ENCODE results near the gene OR1S2. TPM values are rescaled to one million over a fixed set of nuclear protein-coding genes. Genes with fewer than 3 reads are reported as not detected.

Gene OR1S2, protein sequence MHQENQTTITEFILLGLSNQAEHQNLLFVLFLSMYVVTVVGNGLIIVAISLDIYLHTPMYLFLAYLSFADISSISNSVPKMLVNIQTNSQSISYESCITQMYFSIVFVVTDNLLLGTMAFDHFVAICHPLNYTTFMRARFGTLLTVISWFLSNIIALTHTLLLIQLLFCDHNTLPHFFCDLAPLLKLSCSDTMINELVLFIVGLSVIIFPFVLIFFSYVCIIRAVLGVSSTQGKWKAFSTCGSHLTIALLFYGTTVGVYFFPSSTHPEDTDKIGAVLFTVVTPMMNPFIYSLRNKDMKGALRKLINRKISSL
- not detected in 2 replicates for total RNA-seq

DNA sequence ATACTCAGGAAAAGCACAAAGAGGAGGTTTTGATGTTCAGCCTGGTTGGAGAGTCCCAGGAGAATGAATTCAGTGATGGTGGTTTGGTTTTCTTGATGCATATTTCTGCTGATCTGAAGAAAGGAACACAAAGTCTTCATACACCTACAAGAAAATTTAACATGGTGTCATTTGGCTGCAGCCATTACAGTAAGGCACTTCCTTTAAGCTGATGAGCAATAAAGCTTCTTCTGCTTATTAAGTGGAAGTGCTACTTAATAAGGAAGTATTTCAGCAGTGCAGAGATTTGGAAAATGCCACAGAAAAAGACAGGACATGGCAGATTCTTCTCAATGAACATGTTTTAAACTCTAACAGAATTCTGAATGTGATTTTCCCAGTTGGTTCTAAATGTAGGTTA lies at the start of gene OR1S2:
OR1S2 (minus strand) TSS at position 101 of the 400 bp plus-strand sequence; CDS start at position 101, 0 bp downstream.

DNA sequence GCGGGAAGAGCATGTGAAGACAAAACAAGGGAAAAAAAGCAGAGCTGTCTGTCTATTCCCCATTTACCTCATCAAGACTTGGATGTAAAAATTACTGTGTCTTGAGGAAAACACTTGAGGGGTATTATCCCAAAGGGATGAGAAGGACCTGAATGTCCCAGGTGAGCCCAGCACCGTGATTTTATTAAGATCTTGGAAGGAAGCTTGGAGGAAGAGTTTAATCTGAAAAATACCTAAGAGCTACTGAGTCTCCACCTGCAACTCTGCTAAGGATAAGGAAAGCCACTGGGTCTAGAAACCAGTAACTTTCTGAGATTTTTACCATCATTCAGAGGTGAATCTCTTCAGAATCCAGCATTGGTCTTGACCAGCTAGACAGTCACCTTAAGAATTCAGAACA lies 8.5 kb upstream of the OR1S2 start, which contains the start of gene OR1S1:
OR1S1 (plus strand) TSS at position 301 of the 400 bp plus-strand sequence.

DNA sequence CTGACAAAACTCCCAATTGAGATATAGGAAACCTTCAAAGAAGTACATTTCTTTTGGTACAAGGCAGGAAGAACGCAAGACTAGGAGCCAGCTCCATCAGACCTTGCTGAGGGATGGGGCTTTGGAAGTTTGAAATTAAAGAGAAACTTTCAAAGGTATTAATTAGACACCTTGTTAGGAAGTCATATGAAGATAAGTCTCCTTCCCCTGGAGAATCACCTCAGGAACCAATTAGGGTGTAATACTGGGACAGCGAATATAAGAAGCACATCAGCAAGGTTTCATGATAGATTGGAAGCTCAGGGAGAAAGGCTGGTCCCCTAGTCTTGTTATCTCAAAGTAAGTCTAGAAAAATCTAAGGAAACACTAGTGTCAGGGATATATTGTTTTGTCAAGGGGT lies 15.2 kb downstream of the OR1S2 start, which contains the start of gene OR9Q2:
OR9Q2 (plus strand) TSS at position 301 of the 400 bp plus-strand sequence. CDS start 1,421 bp downstream, outside the sequence.

Other genes starting within 250 kb of the OR1S2 start
- not detected in 2 replicates for gene OR9Q1, start 180.3 kb downstream of the OR1S2 start, total RNA-seq
- not detected in 2 replicates for gene OR6Q1, start 173.2 kb downstream of the OR1S2 start, total RNA-seq
- not detected in 2 replicates for gene OR9I1, start 78.6 kb downstream of the OR1S2 start, total RNA-seq
- not detected in 2 replicates for gene OR9Q2, start 15.1 kb downstream of the OR1S2 start, total RNA-seq
- gene OR1S1, start 8.6 kb upstream of the OR1S2 start, total RNA-seq = not detected in 2 replicates
- not detected in 2 replicates for gene OR10Q1, start 24.8 kb upstream of the OR1S2 start, total RNA-seq
- not detected in 2 replicates for gene OR10W1, start 64.1 kb upstream of the OR1S2 start, total RNA-seq
- not detected in 2 replicates for gene OR5B17, start 154.9 kb upstream of the OR1S2 start, total RNA-seq
- not detected in 2 replicates for gene OR5B3, start 202.7 kb upstream of the OR1S2 start, total RNA-seq
- gene OR5B2, start 224.0 kb upstream of the OR1S2 start, total RNA-seq = not detected in 2 replicates
- gene OR5B12, start 238.1 kb upstream of the OR1S2 start, total RNA-seq = not detected in 2 replicates